Measurements from ENCODE around the gene ZFPL1. TPM values are rescaled to one million over a fixed set of nuclear protein-coding genes. Genes with fewer than 3 reads are reported as not detected.

Gene ZFPL1
- total RNA-seq, 3 donors from 2014 or later: 36.3 to 50.6 (median 42.6) TPM

DNA sequence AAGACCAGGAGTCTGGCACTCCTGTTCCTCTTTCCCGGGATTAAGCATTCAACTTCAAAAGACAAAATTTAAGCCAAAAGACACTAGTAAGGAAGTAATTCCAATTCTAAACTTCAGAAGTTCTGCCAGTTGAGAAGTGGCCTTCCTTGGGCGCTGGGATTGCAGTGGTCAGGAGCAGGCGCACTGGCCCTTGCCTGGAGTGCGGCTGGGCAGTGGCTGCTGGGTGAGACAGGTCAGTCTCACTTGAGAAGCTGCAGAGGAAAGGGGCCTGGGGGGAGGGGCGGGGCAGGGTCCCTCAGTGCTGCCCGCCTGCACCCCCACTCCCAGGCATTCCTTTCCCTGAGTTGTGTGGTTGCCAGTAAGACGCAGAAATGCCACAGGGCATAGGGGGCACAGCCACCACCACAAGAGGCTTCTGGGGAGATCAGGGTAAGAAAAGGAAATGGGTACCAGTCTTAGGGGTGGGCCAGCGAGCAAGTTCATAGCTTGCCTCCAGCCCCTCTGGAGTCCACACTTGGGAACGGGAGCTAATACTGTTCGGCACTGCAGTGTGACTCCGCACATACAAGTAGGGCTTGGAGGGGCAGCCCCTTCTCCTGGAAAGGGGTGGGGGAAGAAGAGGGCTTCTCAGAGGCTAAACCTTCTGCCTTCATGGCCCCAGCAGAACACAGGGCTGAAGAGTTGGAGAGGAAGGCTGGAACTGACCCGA lies 43.6 kb downstream of the ZFPL1 start:
- TF ChIP-seq, protein P1, sequence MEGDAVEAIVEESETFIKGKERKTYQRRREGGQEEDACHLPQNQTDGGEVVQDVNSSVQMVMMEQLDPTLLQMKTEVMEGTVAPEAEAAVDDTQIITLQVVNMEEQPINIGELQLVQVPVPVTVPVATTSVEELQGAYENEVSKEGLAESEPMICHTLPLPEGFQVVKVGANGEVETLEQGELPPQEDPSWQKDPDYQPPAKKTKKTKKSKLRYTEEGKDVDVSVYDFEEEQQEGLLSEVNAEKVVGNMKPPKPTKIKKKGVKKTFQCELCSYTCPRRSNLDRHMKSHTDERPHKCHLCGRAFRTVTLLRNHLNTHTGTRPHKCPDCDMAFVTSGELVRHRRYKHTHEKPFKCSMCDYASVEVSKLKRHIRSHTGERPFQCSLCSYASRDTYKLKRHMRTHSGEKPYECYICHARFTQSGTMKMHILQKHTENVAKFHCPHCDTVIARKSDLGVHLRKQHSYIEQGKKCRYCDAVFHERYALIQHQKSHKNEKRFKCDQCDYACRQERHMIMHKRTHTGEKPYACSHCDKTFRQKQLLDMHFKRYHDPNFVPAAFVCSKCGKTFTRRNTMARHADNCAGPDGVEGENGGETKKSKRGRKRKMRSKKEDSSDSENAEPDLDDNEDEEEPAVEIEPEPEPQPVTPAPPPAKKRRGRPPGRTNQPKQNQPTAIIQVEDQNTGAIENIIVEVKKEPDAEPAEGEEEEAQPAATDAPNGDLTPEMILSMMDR (IDR thresholded peaks at IDR 0.05): no peak
- DNase-seq (peak in 1 of 3 donors; percentile 16), ATAC-seq (no peak)
- no peaks in the 10 kb centered on the region for H3K9me3 ChIP-seq
- H3K4me1 ChIP-seq (ENCODE audit: low read depth): peaks cover 15% of the 10 kb centered on the region
- peaks cover 31% of the 10 kb centered on the region for H3K36me3 ChIP-seq (ENCODE audit: low read depth)
- no peak overlapping the region for H3K4me3 ChIP-seq
- intact Hi-C loops (cut with DNase I, micrococcal nuclease): no loop called here

DNA sequence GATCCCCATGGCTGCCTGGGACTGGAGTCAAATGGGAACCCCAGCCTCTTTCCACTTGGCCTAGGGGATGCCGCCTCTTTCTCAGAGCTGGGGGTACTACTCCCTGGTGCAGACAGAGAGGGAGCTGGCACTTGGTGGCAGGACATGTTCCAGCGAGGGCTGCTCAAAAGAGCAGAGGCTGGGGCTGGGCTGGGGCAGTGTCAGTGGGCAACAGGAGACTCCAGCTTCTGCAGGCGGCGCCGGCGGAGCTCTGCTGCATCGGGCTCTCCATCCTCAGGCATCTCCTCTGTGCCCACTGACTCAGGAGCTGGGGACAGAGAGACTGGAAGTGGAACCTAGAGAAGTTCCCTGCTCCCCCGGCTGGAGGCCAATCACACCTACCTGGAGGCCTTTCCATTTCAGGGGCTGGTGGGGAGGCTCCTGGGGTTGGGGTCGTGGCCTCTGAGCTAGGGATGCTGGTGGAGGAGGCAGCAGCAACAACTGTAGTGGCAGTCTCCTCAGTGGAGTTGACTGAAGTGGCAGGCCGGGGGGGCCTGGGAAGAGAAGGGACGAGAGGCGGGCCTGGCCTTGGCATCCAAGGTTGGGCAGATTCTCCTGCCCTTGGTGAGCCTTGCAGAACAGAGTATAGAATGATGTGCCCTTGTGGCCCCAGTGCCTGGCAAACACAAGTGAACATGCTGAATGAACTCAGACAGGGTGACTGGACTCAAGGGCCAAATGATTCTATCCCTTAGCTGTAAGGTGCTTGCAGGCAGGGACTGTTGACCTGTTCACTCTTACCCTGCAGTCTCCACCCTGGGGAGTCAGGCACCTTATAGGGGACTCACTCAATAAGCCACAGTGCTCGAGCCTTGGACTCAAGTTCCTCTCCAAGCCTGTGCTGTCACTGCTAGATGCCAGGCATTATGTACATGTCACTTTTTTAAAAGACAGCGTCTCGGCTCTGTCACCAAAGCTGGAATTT lies 44.4 kb downstream of the ZFPL1 start:
- TF ChIP-seq, protein P1 (IDR thresholded peaks at IDR 0.05): no peak
- H3K4me3 ChIP-seq: no peak overlapping the region
- no peaks in the 10 kb centered on the region for H3K9me3 ChIP-seq
- H3K4me1 ChIP-seq (ENCODE audit: low read depth): peaks cover 16% of the 10 kb centered on the region
- DNase-seq (peak in 1 of 3 donors; percentile 18), ATAC-seq (no peak)
- intact Hi-C loops (cut with DNase I, micrococcal nuclease): no loop called here
- H3K36me3 ChIP-seq (ENCODE audit: low read depth): peaks cover 31% of the 10 kb centered on the region

DNA sequence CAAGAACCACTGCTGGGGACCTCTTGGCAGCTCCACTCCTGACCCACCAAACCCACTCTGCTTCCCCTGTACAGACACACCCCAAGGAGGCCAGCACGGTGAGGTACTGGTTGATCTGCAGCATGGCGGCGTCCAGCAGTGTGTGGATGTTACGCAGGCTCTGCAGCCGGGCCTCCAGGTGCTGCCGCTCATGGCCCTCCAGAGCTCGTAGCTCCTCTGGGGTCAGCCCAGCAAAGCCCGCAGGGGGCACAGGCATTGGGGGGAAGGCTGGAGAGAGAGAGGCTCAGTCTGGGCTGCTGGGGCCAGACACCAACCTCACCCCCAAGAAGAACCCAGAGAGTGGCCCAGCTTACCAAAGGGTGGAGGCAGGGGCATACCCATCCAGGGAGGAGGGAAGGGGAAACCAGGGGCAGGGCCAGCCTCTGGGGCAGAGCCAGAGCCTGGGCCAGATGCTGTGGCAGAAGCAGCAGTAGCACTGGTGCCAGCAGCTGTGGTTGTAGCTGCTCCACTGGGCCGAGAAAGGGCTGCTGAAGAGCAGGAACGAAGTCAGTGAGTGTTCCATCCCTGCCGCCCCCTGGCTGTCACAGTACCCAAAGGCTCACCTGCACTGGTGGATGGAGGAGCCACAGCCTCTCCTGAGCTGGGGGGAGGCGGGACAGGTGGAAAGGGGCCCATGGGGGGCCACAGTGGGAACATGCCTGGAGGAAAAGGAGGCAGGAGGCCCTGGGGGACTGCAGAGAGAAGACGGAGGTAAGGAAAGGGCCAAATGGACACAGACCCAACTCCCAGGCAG lies 45.8 kb downstream of the ZFPL1 start:
- DNase-seq (peak in 1 of 3 donors; percentile 25), ATAC-seq (no peak)
- intact Hi-C loops (cut with DNase I, micrococcal nuclease): no loop called here
- H3K4me3 ChIP-seq: no peak overlapping the region
- TF ChIP-seq, protein P1 (IDR thresholded peaks at IDR 0.05): no peak
- peaks cover 13% of the 10 kb centered on the region for H3K4me1 ChIP-seq (ENCODE audit: low read depth)
- H3K36me3 ChIP-seq (ENCODE audit: low read depth): peaks cover 31% of the 10 kb centered on the region
- H3K9me3 ChIP-seq: no peaks in the 10 kb centered on the region

DNA sequence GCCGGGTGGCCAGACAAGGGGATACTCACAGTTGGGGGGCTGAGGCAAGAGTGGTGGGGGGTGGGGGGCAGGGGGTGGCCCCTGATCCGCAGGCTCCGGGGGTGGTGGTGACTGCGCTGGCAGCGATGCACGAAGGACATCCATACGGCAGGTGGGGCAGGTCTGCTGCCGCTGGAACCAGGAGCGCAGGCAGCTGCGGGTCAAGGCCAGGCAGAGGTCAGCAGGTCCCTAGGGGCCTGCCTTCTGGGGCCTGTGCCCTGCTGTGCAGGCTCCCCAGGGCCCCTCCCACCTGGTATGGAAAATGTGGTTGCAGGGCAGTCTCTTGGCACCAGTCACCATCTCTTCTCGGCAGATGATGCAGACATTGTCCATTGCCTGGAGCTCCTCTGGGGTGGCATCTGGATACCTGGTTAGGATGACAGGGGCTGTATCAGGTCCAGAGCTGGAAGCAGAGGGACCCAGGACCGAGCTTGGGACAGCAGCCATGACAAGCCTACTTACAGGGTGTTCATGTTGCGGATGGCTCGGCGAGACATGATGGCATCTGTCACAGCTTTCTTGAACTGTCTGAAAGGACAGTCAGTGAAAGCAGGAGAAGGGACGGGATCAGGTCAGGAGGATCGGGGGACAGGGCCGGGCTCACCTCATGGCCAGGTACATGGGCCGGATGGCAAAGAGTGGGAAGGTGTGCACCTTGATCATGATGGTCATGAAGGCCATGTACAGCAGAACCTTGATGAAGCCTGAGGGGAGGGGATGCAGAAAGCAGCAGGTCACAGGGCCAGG lies 46.8 kb downstream of the ZFPL1 start:
- TF ChIP-seq, protein P1 (IDR thresholded peaks at IDR 0.05): no peak
- intact Hi-C loops (cut with DNase I, micrococcal nuclease): no loop called here
- Histone ChIP-seq H3K36me3 (ENCODE audit: low read depth) (peaks cover 31% of the 10 kb centered on the region), H3K9me3 (no peaks in the 10 kb centered on the region), H3K4me1 (ENCODE audit: low read depth) (peaks cover 19% of the 10 kb centered on the region), H3K4me3 (no peak overlapping the region)
- ATAC-seq: no peak
- DNase-seq: peak in 1 of 3 donors; percentile 25

DNA sequence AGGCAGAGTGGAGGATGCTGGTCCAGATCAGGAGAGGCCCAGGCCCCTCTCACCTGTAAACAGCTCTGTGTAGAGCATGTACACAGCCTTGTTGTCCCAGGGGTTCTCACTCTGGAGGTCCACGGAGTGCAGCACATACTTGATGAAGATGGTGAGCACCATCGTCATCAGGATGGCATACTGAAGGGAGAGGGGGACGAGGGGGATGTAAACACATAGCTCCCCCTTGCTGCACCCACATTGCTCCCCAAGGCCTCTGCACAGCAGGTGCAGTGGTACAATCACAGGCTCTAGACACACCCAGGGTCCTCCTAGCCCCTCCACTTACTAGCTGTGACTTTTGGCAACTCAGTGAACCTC lies 47.4 kb downstream of the ZFPL1 start:
- DNase-seq: no peak
- no peaks in the 10 kb centered on the region for H3K9me3 ChIP-seq
- ATAC-seq: no peak
- intact Hi-C loops (cut with DNase I, micrococcal nuclease): no loop called here
- TF ChIP-seq, protein P1 (IDR thresholded peaks at IDR 0.05): no peak
- H3K36me3 ChIP-seq (ENCODE audit: low read depth): peaks cover 27% of the 10 kb centered on the region
- H3K4me1 ChIP-seq (ENCODE audit: low read depth): peaks cover 22% of the 10 kb centered on the region
- H3K4me3 ChIP-seq: no peak overlapping the region

Measured in mucosa of descending colon (tissue), 3 donors.